ENCODE measurements around the gene SRP9.

GRCh38 chr1:225823811-225824261 is 46.2 kb downstream of the SRP9 start:
- no peak for TF ChIP-seq CTCF (IDR thresholded peaks at IDR 0.05)
- no peak for TF ChIP-seq POLR2AphosphoS5 (IDR thresholded peaks at IDR 0.05; ENCODE audit: low read depth, low read length)
- TF ChIP-seq REST (IDR thresholded peaks at IDR 0.05; ENCODE audit: low read depth, low read length): no peak
- TF ChIP-seq EZH2phosphoT487 (IDR thresholded peaks at IDR 0.05; ENCODE audit: borderline replicate concordance, low read depth): no peak
- TF ChIP-seq YY1 (IDR thresholded peaks at IDR 0.05; ENCODE audit: low read depth): no peak
- TF ChIP-seq RAD21 (IDR thresholded peaks at IDR 0.05; ENCODE audit: low read length): no peak
- no peak for TF ChIP-seq USF1 (IDR thresholded peaks at IDR 0.05; ENCODE audit: borderline replicate concordance, low read depth)
- TF ChIP-seq MAX (IDR thresholded peaks at IDR 0.05; ENCODE audit: low read depth): no peak
- TF ChIP-seq SMC3 (IDR thresholded peaks at IDR 0.05; ENCODE audit: low read depth, low read length): no peak
- no peak for TF ChIP-seq EP300 (IDR thresholded peaks at IDR 0.05; ENCODE audit: borderline replicate concordance in 1 of 2, low read depth in 1 of 2, low read length in 1 of 2)
- no peak for TF ChIP-seq FOXJ3 (CRISPR knock-in tag; IDR thresholded peaks at IDR 0.05)
- no peak for TF ChIP-seq ZBTB33 (IDR thresholded peaks at IDR 0.05; ENCODE audit: borderline replicate concordance, low read depth)
- no peak for TF ChIP-seq TEAD4 (IDR thresholded peaks at IDR 0.05; ENCODE audit: borderline replicate concordance, insufficient read depth)
- TF ChIP-seq GATA2 (CRISPR knock-in tag; IDR thresholded peaks at IDR 0.05): no peak

Data from SK-N-SH (cell line).